PC-3 (cell line): Measurements from ENCODE around the gene PCBP3.

Experiments
- EZH2phosphoT487 ChIP-seq: fragments of 300-600 bp; sonication (generic); IDR thresholded peaks from 2 replicates; pipeline ENCODE4 v1.6.1; 2018; ENCODE audit warnings: mild to moderate bottlenecking, antibody characterized with exemption, low read length, borderline replicate concordance
- TF ChIP-seq, protein P1 (sequence below): fragments of 300-600 bp; sonication (generic); conservative IDR thresholded peaks from 2 replicates; pipeline ENCODE4 v1.5.1; 2017; ENCODE audit warnings: antibody characterized with exemption, low read depth, mild to moderate bottlenecking, low read length

DNA sequence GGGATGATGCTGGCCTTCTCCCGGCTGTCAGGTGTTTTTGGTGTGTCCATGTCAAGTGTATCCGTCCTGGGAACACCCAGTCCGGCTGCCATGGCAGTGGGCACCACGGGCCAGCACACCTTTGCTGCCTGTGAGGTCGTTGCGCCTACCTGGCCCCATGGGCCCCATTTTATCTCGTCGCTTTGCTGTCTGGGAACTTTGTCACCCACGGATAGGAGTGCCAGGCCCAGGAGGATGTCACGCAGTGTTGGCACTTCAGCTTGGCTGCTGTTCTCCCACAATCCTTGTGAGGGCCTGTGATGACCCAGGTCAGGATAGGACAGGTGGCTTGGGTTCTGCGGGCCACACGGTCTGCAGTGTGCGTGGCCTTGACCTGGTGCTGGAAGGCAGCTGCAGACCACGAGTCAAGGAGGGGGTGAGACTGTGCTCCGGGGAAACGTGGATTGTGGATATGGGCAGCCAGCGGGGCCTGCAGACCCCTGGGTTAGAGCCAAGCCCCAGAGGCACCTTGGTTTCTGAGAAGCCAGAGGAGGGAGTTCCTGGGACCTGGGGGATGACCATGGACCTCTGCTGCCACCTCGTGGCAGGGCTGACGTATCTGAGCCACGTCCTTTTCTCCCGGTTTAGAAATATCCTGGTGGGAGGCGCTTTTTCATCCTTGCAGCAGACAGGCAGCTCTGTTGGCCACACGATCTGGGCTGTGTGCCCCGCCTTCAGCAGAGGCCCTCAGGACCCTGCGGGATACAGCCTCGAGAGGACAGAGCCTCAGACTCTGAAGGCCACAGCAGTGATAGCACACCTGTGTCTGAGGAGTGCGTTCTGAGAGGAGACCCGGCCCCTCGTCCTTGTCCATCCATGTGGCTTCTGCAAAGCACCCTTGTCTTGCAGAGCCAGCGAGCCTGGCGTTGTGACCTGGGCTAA is 176.9 kb downstream of the PCBP3 start:
- TF ChIP-seq, protein P1, sequence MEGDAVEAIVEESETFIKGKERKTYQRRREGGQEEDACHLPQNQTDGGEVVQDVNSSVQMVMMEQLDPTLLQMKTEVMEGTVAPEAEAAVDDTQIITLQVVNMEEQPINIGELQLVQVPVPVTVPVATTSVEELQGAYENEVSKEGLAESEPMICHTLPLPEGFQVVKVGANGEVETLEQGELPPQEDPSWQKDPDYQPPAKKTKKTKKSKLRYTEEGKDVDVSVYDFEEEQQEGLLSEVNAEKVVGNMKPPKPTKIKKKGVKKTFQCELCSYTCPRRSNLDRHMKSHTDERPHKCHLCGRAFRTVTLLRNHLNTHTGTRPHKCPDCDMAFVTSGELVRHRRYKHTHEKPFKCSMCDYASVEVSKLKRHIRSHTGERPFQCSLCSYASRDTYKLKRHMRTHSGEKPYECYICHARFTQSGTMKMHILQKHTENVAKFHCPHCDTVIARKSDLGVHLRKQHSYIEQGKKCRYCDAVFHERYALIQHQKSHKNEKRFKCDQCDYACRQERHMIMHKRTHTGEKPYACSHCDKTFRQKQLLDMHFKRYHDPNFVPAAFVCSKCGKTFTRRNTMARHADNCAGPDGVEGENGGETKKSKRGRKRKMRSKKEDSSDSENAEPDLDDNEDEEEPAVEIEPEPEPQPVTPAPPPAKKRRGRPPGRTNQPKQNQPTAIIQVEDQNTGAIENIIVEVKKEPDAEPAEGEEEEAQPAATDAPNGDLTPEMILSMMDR: peak; percentile 95
- no peak for TF ChIP-seq EZH2phosphoT487
